Thyroid gland (tissue), 4 donors: ENCODE data around the gene REPS1. TPM values are rescaled to one million over a fixed set of nuclear protein-coding genes. Genes with fewer than 3 reads are reported as not detected.

Source experiments
- DNase-seq, 2 donors: peaks; one replicate each; pipeline ENCODE4 v3.0.0-alpha.2; 2019
- H3K27ac ChIP-seq, 3 donors: fragments of 200-600 bp; sonication (generic); 1 replicate in 2 of 3; 2 replicates in 1 of 3; pipeline ENCODE4 v1.5.1; 2016 to 2019; ENCODE audit warnings: mild to moderate bottlenecking in 1 of 3, moderate library complexity in 1 of 3
- H3K27me3 ChIP-seq: fragments of 200-600 bp; sonication (generic); one replicate; pipeline ENCODE4 v1.5.1; 2019
- H3K36me3 ChIP-seq, 2 donors: fragments of 200-600 bp; sonication (generic); one replicate each; pipeline ENCODE4 v1.5.1; 2016 to 2019
- H3K4me1 ChIP-seq, 2 donors: fragments of 200-600 bp; sonication (generic); one replicate each; pipeline ENCODE4 v1.5.1; 2017 to 2019
- H3K4me3 ChIP-seq, 3 donors: fragments of 200-600 bp; sonication (generic); replicated peaks in 1 of 3; 1 replicate in 2 of 3; 2 replicates in 1 of 3; pipeline ENCODE4 v1.5.1; 2016; ENCODE audit warnings: mild to moderate bottlenecking in 1 of 3
- H3K9me3 ChIP-seq: fragments of 200-600 bp; sonication (generic); one replicate; pipeline ENCODE4 v1.5.1; 2017
- CTCF ChIP-seq, 6 experiments: fragments of 200-600 bp in 3 of 6; fragments of 450-650 bp in 3 of 6; sonication (generic) in 3 of 6; IDR thresholded peaks; one replicate each; pipeline ENCODE4 v1.5.1; 2016 to 2019; ENCODE audit warnings: antibody characterized with exemption in 6 of 6, mild to moderate bottlenecking in 2 of 6, inconsistent platforms in 1 of 6, moderate library complexity in 1 of 6
- POLR2A ChIP-seq, 2 donors: fragments of 450-650 bp; IDR thresholded peaks; one replicate each; pipeline ENCODE4 v1.6.1; 2017; ENCODE audit warnings: antibody characterized with exemption in 2 of 2, mild to moderate bottlenecking in 2 of 2, moderate library complexity in 1 of 2
- WGBS, 2 donors: methylation state at CpG; one replicate each; pipeline ENCODE4 v1.1.5; 2017; 5-methylcytosine and 5-hydroxymethylcytosine counted together
- intact Hi-C: fragments of 100-400 bp; cut with DNase I; formaldehyde crosslinking; loops from one replicate; pipeline ENCODE4 v1.15.1; 2023
- total RNA-seq, 4 donors: library from RNA; depleted of rRNA; stranded (reverse); fragments of >200 nt; gene quantifications; one replicate each; pipeline ENCODE4 v1.2.3, GENCODE V29; 2016

REPS1 gene
- total RNA-seq, 4 donors from 2014 or later = 51.5 to 93.9 (median 66.1) TPM

DNA sequence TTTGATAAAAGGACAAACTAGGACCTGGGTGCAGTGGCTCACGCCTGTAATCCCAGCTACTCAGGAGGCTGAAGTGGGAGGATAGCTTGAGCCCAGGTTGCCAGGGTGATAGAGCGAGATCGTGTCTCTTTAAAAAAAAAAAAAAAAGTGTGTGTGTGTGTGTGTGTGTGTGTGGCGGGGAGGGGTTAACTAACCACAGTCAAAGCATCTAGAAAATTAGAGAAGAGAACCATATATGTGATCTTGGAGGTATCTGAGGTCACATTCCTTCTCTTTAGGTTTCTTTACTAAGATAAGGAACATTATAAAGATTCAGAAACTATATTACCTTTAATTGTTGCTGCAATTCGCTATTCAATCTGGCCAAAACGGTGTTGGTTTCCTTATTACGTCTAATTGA, 80.9 kb downstream of the REPS1 start:
- H3K27ac ChIP-seq = no peak overlapping the region
- TF ChIP-seq POLR2A (IDR thresholded peaks at IDR 0.05) (no peak), CTCF (IDR thresholded peaks at IDR 0.05) (no peak)
- intact Hi-C loops = no loop called here
- no peak for DNase-seq
- no peaks in the 10 kb centered on the region for H3K4me1 ChIP-seq
- H3K4me3 ChIP-seq = no peak overlapping the region
- WGBS, 2 donors = 89 to 94% methylated on average over 7 of the region's 7 CpGs
- no peaks in the 10 kb centered on the region for H3K9me3 ChIP-seq
- peaks cover 12 to 41% of the 10 kb centered on the region in 2 donors for H3K36me3 ChIP-seq
- H3K27me3 ChIP-seq = no peaks in the 10 kb centered on the region

GRCh38 chr6:138897031-138897430, 91.0 kb downstream of the REPS1 start:
- no peaks in the 10 kb centered on the region for H3K36me3 ChIP-seq
- intact Hi-C loops = no loop called here

DNA sequence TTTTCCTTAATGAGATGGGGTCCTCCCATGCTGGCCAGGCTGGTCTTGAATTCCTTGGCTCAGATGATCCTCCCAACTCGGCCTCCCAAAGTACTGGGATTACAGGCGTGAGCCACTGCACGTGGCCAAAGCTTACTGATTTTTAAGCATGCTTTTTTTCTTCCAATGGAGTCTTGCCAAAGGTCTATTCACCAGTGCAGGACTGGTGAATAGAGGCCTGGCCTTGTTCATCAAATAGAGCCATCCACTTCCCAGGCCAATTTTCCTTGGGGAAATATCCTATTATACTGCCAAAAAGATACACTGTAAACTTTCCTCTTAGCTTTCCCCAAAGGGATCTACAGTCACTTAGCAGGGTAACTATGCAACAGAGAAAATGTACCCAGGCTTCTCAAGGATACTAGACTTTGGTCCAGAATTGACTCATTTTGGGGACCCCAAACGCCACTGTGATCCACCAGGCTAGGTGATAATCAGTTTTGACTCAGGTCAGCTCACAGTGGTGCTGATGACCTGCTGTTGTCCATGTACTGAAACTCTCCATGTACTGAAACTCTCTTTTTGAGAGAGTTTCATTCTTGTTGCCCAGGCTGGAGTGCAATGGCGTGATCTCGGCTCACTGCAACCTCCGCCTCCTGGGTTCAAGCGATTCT, 91.8 kb downstream of the REPS1 start:
- intact Hi-C loops = no loop called here
- Histone ChIP-seq H3K4me1 (no peaks in the 10 kb centered on the region), H3K27me3 (no peaks in the 10 kb centered on the region), H3K27ac (no peak overlapping the region), H3K4me3 (no peak overlapping the region), H3K36me3 (no peaks in the 10 kb centered on the region), H3K9me3 (no peaks in the 10 kb centered on the region)
- TF ChIP-seq CTCF (IDR thresholded peaks at IDR 0.05) (no peak), POLR2A (IDR thresholded peaks at IDR 0.05) (no peak)
- 92 to 94% methylated on average over 8 of the region's 8 CpGs for WGBS, 2 donors
- DNase-seq = no peak

More at GRCh38 chr6:138897031-138897430, 91.0 kb downstream of the REPS1 start:
- H3K27ac ChIP-seq = no peak overlapping the region
- DNase-seq = no peak
- H3K9me3 ChIP-seq = no peaks in the 10 kb centered on the region
- no peak for TF ChIP-seq CTCF (IDR thresholded peaks at IDR 0.05)
- no peak for TF ChIP-seq POLR2A (IDR thresholded peaks at IDR 0.05)
- H3K27me3 ChIP-seq = no peaks in the 10 kb centered on the region
- no peak overlapping the region for H3K4me3 ChIP-seq
- H3K4me1 ChIP-seq = no peaks in the 10 kb centered on the region

DNA sequence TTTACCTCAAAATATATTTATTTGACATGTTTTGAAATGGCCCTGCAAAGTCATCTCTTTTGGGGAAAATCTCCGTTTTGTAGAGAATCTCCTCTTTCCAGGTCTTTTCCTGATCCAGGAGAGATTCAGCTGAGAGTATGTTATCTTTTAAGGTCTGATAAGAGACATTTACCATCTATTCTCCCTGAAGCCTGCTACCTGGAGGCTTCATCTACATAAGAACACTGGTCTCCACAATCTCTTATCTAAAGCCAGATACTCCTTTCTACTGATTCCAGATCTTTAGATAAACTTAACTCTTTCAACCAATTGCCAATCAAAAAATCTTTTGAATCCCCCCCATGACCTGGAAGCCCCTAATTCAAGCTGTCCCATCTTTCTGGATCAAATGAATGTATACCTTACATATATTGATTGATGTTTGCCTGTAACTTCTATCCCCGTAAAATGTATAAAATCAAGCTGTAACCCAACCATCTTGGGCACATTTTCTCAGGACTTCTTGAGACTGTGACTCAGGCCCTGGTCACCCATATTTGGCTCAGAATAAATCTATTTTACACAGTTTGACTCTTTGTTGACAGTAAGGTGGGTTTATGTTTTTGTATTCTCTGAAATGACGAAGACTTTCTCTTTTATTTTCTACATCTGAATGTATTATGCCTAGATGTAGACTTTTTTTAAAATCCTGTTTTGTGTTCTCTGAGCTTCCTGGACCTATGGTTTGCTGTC, 96.6 kb downstream of the REPS1 start:
- Histone ChIP-seq H3K4me1 (no peaks in the 10 kb centered on the region), H3K27ac (no peak overlapping the region), H3K27me3 (no peaks in the 10 kb centered on the region), H3K9me3 (no peaks in the 10 kb centered on the region), H3K4me3 (no peak overlapping the region), H3K36me3 (no peaks in the 10 kb centered on the region)
- intact Hi-C loops = no loop called here
- TF ChIP-seq CTCF (IDR thresholded peaks at IDR 0.05) (no peak), POLR2A (IDR thresholded peaks at IDR 0.05) (no peak)
- no peak for DNase-seq
- 85 to 95% methylated on average over 3 of the region's 3 CpGs for WGBS, 2 donors

DNA sequence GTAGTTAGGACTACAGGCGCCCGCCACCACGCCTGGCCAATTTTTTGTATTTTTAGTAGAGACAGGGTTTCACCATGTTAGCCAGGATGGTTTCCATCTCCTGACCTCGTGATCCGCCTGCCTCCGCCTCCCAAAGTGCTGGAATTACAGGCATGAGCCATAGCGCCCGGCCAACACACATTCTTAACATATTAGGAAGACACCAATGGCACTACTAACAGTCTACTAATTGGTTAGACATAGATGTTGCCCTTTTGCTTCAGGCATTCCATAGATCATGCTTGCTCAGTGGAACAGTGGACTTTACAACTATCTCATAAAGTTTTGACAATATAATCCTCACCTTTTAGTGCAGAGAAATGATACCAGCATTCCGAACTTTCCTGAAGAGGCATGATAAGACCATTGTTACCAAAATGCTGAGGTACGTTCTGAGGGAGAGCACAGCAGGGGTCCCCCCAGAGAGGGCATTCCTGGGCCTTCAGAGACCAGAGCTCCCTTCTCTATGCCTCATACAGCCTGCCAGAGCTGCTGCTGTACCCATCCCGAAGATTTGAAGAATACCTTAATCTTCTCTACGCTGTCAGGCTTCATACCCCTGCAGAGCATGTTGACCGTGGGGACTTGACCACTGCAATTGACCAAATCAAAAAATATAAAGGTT, 102.8 kb downstream of the REPS1 start:
- 87 to 97% methylated on average over 13 of the region's 13 CpGs for WGBS, 2 donors
- TF ChIP-seq POLR2A (IDR thresholded peaks at IDR 0.05) (no peak), CTCF (IDR thresholded peaks at IDR 0.05) (no peak)

More for the DNA sequence above, 102.8 kb downstream of the REPS1 start:
- no peak overlapping the region for H3K27ac ChIP-seq
- no peaks in the 10 kb centered on the region for H3K9me3 ChIP-seq
- H3K4me3 ChIP-seq = no peak overlapping the region
- DNase-seq = no peak
- no peaks in the 10 kb centered on the region for H3K36me3 ChIP-seq
- H3K4me1 ChIP-seq = no peaks in the 10 kb centered on the region
- intact Hi-C loops = no loop called here
- H3K27me3 ChIP-seq = no peaks in the 10 kb centered on the region
